ENCODE data around the gene KPNA6. TPM values are rescaled to one million over a fixed set of nuclear protein-coding genes. Genes with fewer than 3 reads are reported as not detected.
"Not testable (repeated sequence)": the region's sequence is repeated elsewhere in the genome, so short reads cannot be mapped to it uniquely, and the experiment has no call there.

KPNA6 gene
- total and polyA plus RNA-seq, 2 of the 13 experiments (the other 11 are each of a cell fraction or from before 2014, with no cell fraction given): 22.0 to 47.5 TPM

DNA sequence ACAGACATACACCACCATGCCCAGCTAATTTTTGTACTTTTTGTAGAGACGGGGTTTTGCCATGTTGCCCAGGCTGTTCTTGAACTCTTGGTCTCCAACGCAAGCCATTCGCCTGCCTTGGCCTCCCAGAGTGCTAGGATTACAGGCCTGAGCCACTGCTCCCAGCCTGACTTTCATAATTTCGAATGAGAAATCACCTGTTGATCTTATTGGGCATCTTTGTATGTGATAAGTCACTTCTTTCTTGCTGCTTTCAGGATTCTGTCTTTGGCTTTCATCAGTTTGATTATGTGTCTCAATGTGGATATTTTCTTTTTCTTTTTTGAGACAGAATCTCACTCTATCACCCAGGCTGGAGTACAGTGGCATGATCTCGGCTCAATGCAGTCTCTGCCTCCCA is 39.9 kb downstream of the KPNA6 start:
- H3K4me1 ChIP-seq (ENCODE audit: insufficient read depth, low read length); intact Hi-C loops (cut with micrococcal nuclease; ENCODE audit: unreplicated experiment); H3K4me3 ChIP-seq (replicated peaks in 1 of 3; ENCODE audit: insufficient read depth in 1 of 3, low read depth in 2 of 3, low read length in 3 of 3); ATAC-seq; in situ Hi-C loops (cut with HindIII; ENCODE audit: extremely low pct_ligation_motif_present, low pct_unique_long_range_greater_than_20kb); H3K4me2 ChIP-seq (ENCODE audit: low read depth, low read length); H3K36me3 ChIP-seq (replicated peaks in 1 of 2; ENCODE audit: control insufficient read depth in 1 of 2, insufficient read depth in 2 of 2, low read length in 2 of 2); H3K27me3 ChIP-seq (ENCODE audit: control insufficient read depth in 1 of 2, insufficient read depth in 2 of 2, low read length in 2 of 2); H3K9me3 ChIP-seq (ENCODE audit: low read length); H3K27ac ChIP-seq (ENCODE audit: extremely low read length, insufficient read depth, low read length); DNase-seq (ENCODE audit: low spot score); CTCF ChIA-PET (ENCODE audit: low intra/inter-chr PET ratio, low total read pairs); H2AFZ ChIP-seq (ENCODE audit: low read length); H3K9ac ChIP-seq (ENCODE audit: insufficient read depth, low read depth, low read length); FAIRE-seq; BruUV-seq (replicated peaks): not testable (repeated sequence)
- TF ChIP-seq ZNF317 (CRISPR knock-in tag; IDR thresholded peaks at IDR 0.05): peak; percentile 71; the same call in 1 of the 2 replicates
- peaks cover 19% of the 10 kb centered on the region for H4K20me1 ChIP-seq (ENCODE audit: insufficient read depth, low read length)
- H3K79me2 ChIP-seq (ENCODE audit: insufficient read depth, low read length): peaks cover 71% of the 10 kb centered on the region
- POLR2A ChIA-PET: interaction anchor here (1.4 kb wide), 1 partner anchor 32 kb away, joined by 4 read pairs; the partner anchor contains the start of gene TXLNA
- WGBS (ENCODE audit: low lambda C conversion rate): over 99% methylated on average over 5 of the region's 5 CpGs

DNA sequence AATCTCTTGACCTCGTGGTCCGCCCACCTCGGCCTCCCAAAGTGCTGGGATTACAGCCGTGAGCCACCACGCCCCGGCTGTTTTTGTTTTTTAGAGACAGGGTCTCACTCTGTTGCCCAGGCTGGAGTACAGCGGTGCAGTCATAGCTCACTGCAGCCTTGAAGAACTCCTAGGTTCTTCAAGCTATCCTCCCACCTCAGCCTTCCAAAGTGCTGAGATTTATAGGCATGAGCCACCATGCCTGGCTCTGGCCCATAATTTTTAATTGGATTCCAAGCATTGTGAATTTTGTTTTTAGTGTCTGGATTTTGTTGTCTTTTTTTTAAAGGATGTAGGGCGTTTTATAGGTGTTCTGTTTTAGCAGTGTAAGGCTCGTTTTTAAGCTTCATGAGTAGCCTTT is 43.0 kb downstream of the KPNA6 start:
- TF ChIP-seq NCOA1 (CRISPR knock-in tag; IDR thresholded peaks at IDR 0.05) (no peak), ADNP (CRISPR knock-in tag; IDR thresholded peaks at IDR 0.05) (no peak), MEIS2 (CRISPR knock-in tag; IDR thresholded peaks at IDR 0.05) (no peak), PAX8 (CRISPR knock-in tag; IDR thresholded peaks at IDR 0.05; ENCODE audit: borderline replicate concordance) (no peak), CBX2 (IDR thresholded peaks at IDR 0.05; ENCODE audit: low read depth, low read length) (no peak), CBX2 (CRISPR knock-in tag; IDR thresholded peaks at IDR 0.05; ENCODE audit: low read depth) (no peak), NFE2 (CRISPR knock-in tag; IDR thresholded peaks at IDR 0.05) (no peak)
- TF ChIP-seq, protein P1, sequence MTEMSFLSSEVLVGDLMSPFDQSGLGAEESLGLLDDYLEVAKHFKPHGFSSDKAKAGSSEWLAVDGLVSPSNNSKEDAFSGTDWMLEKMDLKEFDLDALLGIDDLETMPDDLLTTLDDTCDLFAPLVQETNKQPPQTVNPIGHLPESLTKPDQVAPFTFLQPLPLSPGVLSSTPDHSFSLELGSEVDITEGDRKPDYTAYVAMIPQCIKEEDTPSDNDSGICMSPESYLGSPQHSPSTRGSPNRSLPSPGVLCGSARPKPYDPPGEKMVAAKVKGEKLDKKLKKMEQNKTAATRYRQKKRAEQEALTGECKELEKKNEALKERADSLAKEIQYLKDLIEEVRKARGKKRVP (CRISPR knock-in tag; IDR thresholded peaks at IDR 0.05): no peak
- H3K27ac ChIP-seq (ENCODE audit: extremely low read length, insufficient read depth, low read length): no peak overlapping the region
- no peaks in the 10 kb centered on the region for H3K4me1 ChIP-seq (ENCODE audit: insufficient read depth, low read length)
- 92% methylated on average over 9 of the region's 9 CpGs for WGBS (ENCODE audit: low lambda C conversion rate)
- no peak overlapping the region for H3K4me2 ChIP-seq (ENCODE audit: low read depth, low read length)
- POLR2A ChIA-PET: interaction anchor here (1.0 kb wide), 1 partner anchor 29 kb away, joined by 3 read pairs; the partner anchor contains the start of gene TXLNA
- in situ Hi-C loops (cut with HindIII; ENCODE audit: extremely low pct_ligation_motif_present, low pct_unique_long_range_greater_than_20kb) (no loop called here), intact Hi-C loops (cut with micrococcal nuclease; ENCODE audit: unreplicated experiment) (no loop called here)
- no peak for DNase-seq (ENCODE audit: low spot score)
- BruUV-seq (replicated peaks): no TSS peak
- no peak for ATAC-seq
- no peaks in the 10 kb centered on the region for H3K27me3 ChIP-seq (ENCODE audit: control insufficient read depth in 1 of 2, insufficient read depth in 2 of 2, low read length in 2 of 2)
- peaks cover 57% of the 10 kb centered on the region for H3K79me2 ChIP-seq (ENCODE audit: insufficient read depth, low read length)
- FAIRE-seq: no peak
- CTCF ChIA-PET (ENCODE audit: low intra/inter-chr PET ratio, low total read pairs): no interaction called here
- no peaks in the 10 kb centered on the region for H3K9me3 ChIP-seq (ENCODE audit: low read length)
- H3K9ac ChIP-seq (ENCODE audit: insufficient read depth, low read depth, low read length): no peak overlapping the region
- peaks cover under 1 to 7% of the 10 kb centered on the region in 2 experiments; a peak in 3 of 5 replicates for H3K36me3 ChIP-seq (replicated peaks in 1 of 2; ENCODE audit: control insufficient read depth in 1 of 2, insufficient read depth in 2 of 2, low read length in 2 of 2)
- no peak overlapping the region for H3K4me3 ChIP-seq (replicated peaks in 1 of 3; ENCODE audit: insufficient read depth in 1 of 3, low read depth in 2 of 3, low read length in 3 of 3)
- no peak overlapping the region for H2AFZ ChIP-seq (ENCODE audit: low read length)
- H4K20me1 ChIP-seq (ENCODE audit: insufficient read depth, low read length): 0 out of 2 replicates have a peak, but pooled peaks cover 8% of the 10 kb centered on the region
